Activated naive CD4-positive, alpha-beta T cell treated with anti-CD3 and anti-CD28 coated beads for 36 hours (primary cell): ENCODE results near the gene TEAD4. TPM values are rescaled to one million over a fixed set of nuclear protein-coding genes. Genes with fewer than 3 reads are reported as not detected.

ENCODE experiments used
- CTCF ChIA-PET: fragments of 350-600 bp; sonication (Branson Sonifier 250); formaldehyde crosslinking; loops from one replicate; lab custom pipeline; 2021; ENCODE audit warnings: antibody characterized with exemption; lab: Charles Lee
- DNase-seq: peaks from one replicate; pipeline ENCODE4 v3.0.0-alpha.2; 2020
- H3K27ac Mint-ChIP-seq: one replicate; pipeline ENCODE4 v1.8.0; 2021; ENCODE audit warnings: mild to moderate bottlenecking, mixed read lengths
- H3K27me3 Mint-ChIP-seq: one replicate; pipeline ENCODE4 v1.8.0; 2021; ENCODE audit warnings: low read depth, mixed read lengths
- H3K36me3 Mint-ChIP-seq: one replicate; pipeline ENCODE4 v1.8.0; 2021; ENCODE audit warnings: low read depth, mixed read lengths
- H3K4me1 Mint-ChIP-seq: one replicate; pipeline ENCODE4 v1.8.0; 2021; ENCODE audit warnings: low read depth, mixed read lengths
- H3K4me3 Mint-ChIP-seq: one replicate; pipeline ENCODE4 v1.8.0; 2021; ENCODE audit warnings: mild to moderate bottlenecking, moderate library complexity, mixed read lengths
- H3K9me3 Mint-ChIP-seq: one replicate; pipeline ENCODE4 v1.8.0; 2021; ENCODE audit warnings: mixed read lengths
- intact Hi-C: fragments of 100-400 bp; cut with micrococcal nuclease; formaldehyde crosslinking; loops from one replicate; pipeline ENCODE4 v1.15.1; 2023
- total RNA-seq, 2 experiments: library from RNA; stranded (reverse); gene quantifications; one replicate each; pipeline ENCODE4 v1.2.3, GENCODE V29; 2021

The TEAD4 gene
- total RNA-seq, 2 experiments from 2014 or later, result 3.7 to 4.5 TPM

GRCh38 chr12:3046441-3047200, 87.4 kb downstream of the TEAD4 start:
- H3K4me1 Mint-ChIP-seq, result no peaks in the 10 kb centered on the region
- intact Hi-C loops, result no loop called here
- CTCF ChIA-PET, result interaction anchor here (0.6 kb wide), 1 partner anchor 33 kb away, joined by 5 read pairs; no protein-coding TSS in a partner anchor
- no peak for DNase-seq
- no peaks in the 10 kb centered on the region for H3K36me3 Mint-ChIP-seq
- no peak overlapping the region for H3K4me3 Mint-ChIP-seq
- peaks cover 22% of the 10 kb centered on the region for H3K27me3 Mint-ChIP-seq
- no peak overlapping the region for H3K27ac Mint-ChIP-seq
- no peaks in the 10 kb centered on the region for H3K9me3 Mint-ChIP-seq

- CTCF ChIA-PET, result no interaction called here
- H3K27me3 Mint-ChIP-seq, result peaks cover 20% of the 10 kb centered on the region
- H3K27ac Mint-ChIP-seq, result no peak overlapping the region
- no peaks in the 10 kb centered on the region for H3K9me3 Mint-ChIP-seq
- H3K4me1 Mint-ChIP-seq, result no peaks in the 10 kb centered on the region
- intact Hi-C loops, result no loop called here
- H3K4me3 Mint-ChIP-seq, result no peak overlapping the region
- H3K36me3 Mint-ChIP-seq, result no peaks in the 10 kb centered on the region
- no peak for DNase-seq
These were observed 88.8 kb downstream of the TEAD4 start for GRCh38 chr12:3047961-3048360.

GRCh38 chr12:3048540-3048939, 89.3 kb downstream of the TEAD4 start:
- intact Hi-C loops, result no loop called here
- Mint-ChIP-seq H3K9me3 (no peaks in the 10 kb centered on the region), H3K4me1 (no peaks in the 10 kb centered on the region), H3K27ac (no peak overlapping the region), H3K27me3 (peaks cover 14% of the 10 kb centered on the region), H3K4me3 (no peak overlapping the region), H3K36me3 (no peaks in the 10 kb centered on the region)
- CTCF ChIA-PET, result no interaction called here
- DNase-seq, result no peak

GRCh38 chr12:3049176-3049575, 90.0 kb downstream of the TEAD4 start:
- H3K4me3 Mint-ChIP-seq, result no peak overlapping the region
- no peaks in the 10 kb centered on the region for H3K9me3 Mint-ChIP-seq
- no peak overlapping the region for H3K27ac Mint-ChIP-seq
- CTCF ChIA-PET, result no interaction called here
- intact Hi-C loops, result no loop called here
- peaks cover 12% of the 10 kb centered on the region for H3K27me3 Mint-ChIP-seq
- H3K4me1 Mint-ChIP-seq, result no peaks in the 10 kb centered on the region
- DNase-seq, result no peak
- no peaks in the 10 kb centered on the region for H3K36me3 Mint-ChIP-seq

- no peak overlapping the region for H3K4me3 Mint-ChIP-seq
- CTCF ChIA-PET, result interaction anchor here (1.0 kb wide), 1 partner anchor 8 kb away, joined by 4 read pairs; no protein-coding TSS in a partner anchor
- DNase-seq, result no peak
- H3K36me3 Mint-ChIP-seq, result no peaks in the 10 kb centered on the region
- no peaks in the 10 kb centered on the region for H3K4me1 Mint-ChIP-seq
- no peaks in the 10 kb centered on the region for H3K9me3 Mint-ChIP-seq
- H3K27me3 Mint-ChIP-seq, result peaks cover 12% of the 10 kb centered on the region
- intact Hi-C loops, result no loop called here
- H3K27ac Mint-ChIP-seq, result no peak overlapping the region
These were observed 90.5 kb downstream of the TEAD4 start for GRCh38 chr12:3049611-3050249.

- Mint-ChIP-seq H3K4me3 (no peak overlapping the region), H3K9me3 (no peaks in the 10 kb centered on the region), H3K4me1 (no peaks in the 10 kb centered on the region), H3K36me3 (no peaks in the 10 kb centered on the region), H3K27ac (no peak overlapping the region), H3K27me3 (peaks cover 13% of the 10 kb centered on the region)
- intact Hi-C loops, result no loop called here
- no peak for DNase-seq
- CTCF ChIA-PET, result no interaction called here
These were observed 95.2 kb downstream of the TEAD4 start for GRCh38 chr12:3054374-3054773.

GRCh38 chr12:3055026-3055703, 96.0 kb downstream of the TEAD4 start:
- intact Hi-C loops, result no loop called here
- no peak for DNase-seq
- Mint-ChIP-seq H3K36me3 (no peaks in the 10 kb centered on the region), H3K4me3 (no peak overlapping the region), H3K9me3 (no peaks in the 10 kb centered on the region), H3K4me1 (no peaks in the 10 kb centered on the region), H3K27ac (no peak overlapping the region), H3K27me3 (peaks cover 18% of the 10 kb centered on the region)
- CTCF ChIA-PET, result no interaction called here

- DNase-seq, result no peak
- intact Hi-C loops, result no loop called here
- Mint-ChIP-seq H3K4me1 (no peaks in the 10 kb centered on the region), H3K4me3 (no peak overlapping the region), H3K36me3 (no peaks in the 10 kb centered on the region), H3K9me3 (no peaks in the 10 kb centered on the region), H3K27me3 (peaks cover 21% of the 10 kb centered on the region), H3K27ac (no peak overlapping the region)
- CTCF ChIA-PET, result no interaction called here
These were observed 96.7 kb downstream of the TEAD4 start for GRCh38 chr12:3055704-3056467.

- H3K9me3 Mint-ChIP-seq, result peaks cover 7% of the 10 kb centered on the region
- DNase-seq, result no peak
- H3K36me3 Mint-ChIP-seq, result peaks cover 2% of the 10 kb centered on the region
- intact Hi-C loops, result no loop called here
- H3K4me3 Mint-ChIP-seq, result no peak overlapping the region
- H3K4me1 Mint-ChIP-seq, result no peaks in the 10 kb centered on the region
- peaks cover 30% of the 10 kb centered on the region for H3K27me3 Mint-ChIP-seq
- CTCF ChIA-PET, result interaction anchor here (1.2 kb wide), 1 partner anchor 13 kb away, joined by 3 read pairs; no protein-coding TSS in a partner anchor
- no peak overlapping the region for H3K27ac Mint-ChIP-seq
These were observed 101.9 kb downstream of the TEAD4 start for GRCh38 chr12:3061059-3061458.

GRCh38 chr12:3061501-3062215, 102.5 kb downstream of the TEAD4 start:
- Mint-ChIP-seq H3K27ac (no peak overlapping the region), H3K4me1 (no peaks in the 10 kb centered on the region), H3K27me3 (peaks cover 30% of the 10 kb centered on the region), H3K36me3 (peaks cover 2% of the 10 kb centered on the region), H3K9me3 (peaks cover 7% of the 10 kb centered on the region), H3K4me3 (no peak overlapping the region)
- intact Hi-C loops, result no loop called here
- CTCF ChIA-PET, result interaction anchor here (1.2 kb wide), 1 partner anchor 12 kb away, joined by 3 read pairs; no protein-coding TSS in a partner anchor
- DNase-seq, result no peak

GRCh38 chr12:3065300-3065699, 106.1 kb downstream of the TEAD4 start:
- CTCF ChIA-PET, result no interaction called here
- Mint-ChIP-seq H3K4me3 (no peak overlapping the region), H3K4me1 (no peaks in the 10 kb centered on the region), H3K36me3 (peaks cover 2% of the 10 kb centered on the region), H3K9me3 (peaks cover 7% of the 10 kb centered on the region), H3K27ac (no peak overlapping the region), H3K27me3 (peaks cover 30% of the 10 kb centered on the region)
- DNase-seq, result no peak
- intact Hi-C loops, result no loop called here
